Thyroid gland (tissue), 4 donors: Measurements from ENCODE around the gene SCYGR6.

ENCODE experiments used
- CTCF ChIP-seq, 6 experiments: fragments of 200-600 bp in 3 of 6; fragments of 450-650 bp in 3 of 6; sonication (generic) in 3 of 6; IDR thresholded peaks; one replicate each; pipeline ENCODE4 v1.5.1; 2016 to 2019; ENCODE audit warnings: antibody characterized with exemption in 6 of 6, mild to moderate bottlenecking in 2 of 6, inconsistent platforms in 1 of 6, moderate library complexity in 1 of 6
- POLR2A ChIP-seq, 2 donors: fragments of 450-650 bp; IDR thresholded peaks; one replicate each; pipeline ENCODE4 v1.6.1; 2017; ENCODE audit warnings: antibody characterized with exemption in 2 of 2, mild to moderate bottlenecking in 2 of 2, moderate library complexity in 1 of 2

GRCh38 chr2:227767830-227768229 lies 43.3 kb upstream of the SCYGR6 start:
- no peak for TF ChIP-seq CTCF (IDR thresholded peaks at IDR 0.05)
- TF ChIP-seq POLR2A (IDR thresholded peaks at IDR 0.05): no peak
